HEK293 (cell line): ENCODE measurements around the gene SLC1A7.

Source experiments
- CTCF ChIA-PET: fragments of 350-600 bp; formaldehyde crosslinking; extraction: SDS; loops from one replicate; lab custom pipeline; 2021; ENCODE audit warnings: antibody characterized with exemption; lab: Yijun Ruan, JAX
- POLR2A ChIA-PET: fragments of 300-600 bp; formaldehyde crosslinking; extraction: SDS; loops from one replicate; lab custom pipeline; 2020; ENCODE audit warnings: antibody characterized with exemption, inconsistent platforms; lab: Yijun Ruan, JAX
- H3K27ac ChIP-seq: fragments of 200-500 bp; sonication (Bioruptor generic); 2 replicates; pipeline ENCODE4 v1.5.1; 2014; ENCODE audit warnings: low read depth, low read length, control low read depth, inconsistent platforms; ENCODE audit errors: extremely low read depth
- H3K36me3 ChIP-seq, 2 experiments: fragments of 200-500 bp in 1 of 2; sonication (Bioruptor generic) in 1 of 2; 1 replicate in 1 of 2; 2 replicates in 1 of 2; pipeline ENCODE4 v1.5.1; 2014 to 2017; ENCODE audit warnings: inconsistent platforms in 2 of 2, low read length in 2 of 2; ENCODE audit not compliant: control insufficient read depth in 2 of 2, insufficient read depth in 1 of 2
- H3K4me1 ChIP-seq: fragments of 200-500 bp; sonication (Bioruptor generic); 2 replicates; pipeline ENCODE4 v1.5.1; 2014; ENCODE audit warnings: mild to moderate bottlenecking, low read length, inconsistent platforms; ENCODE audit not compliant: control insufficient read depth, insufficient read depth
- H3K4me3 ChIP-seq: 2 replicates; pipeline ENCODE4 v1.5.1; 2011; ENCODE audit warnings: low read depth, mild to moderate bottlenecking, control low read depth, low read length, moderate library complexity
- H3K9me3 ChIP-seq: fragments of 200-500 bp; sonication (Bioruptor generic); 2 replicates; pipeline ENCODE4 v1.5.1; 2014; ENCODE audit warnings: low read depth, low read length, inconsistent platforms; ENCODE audit not compliant: control insufficient read depth, insufficient read depth
- HIC1 ChIP-seq: fragments of 450-650 bp; formaldehyde crosslinking; IDR thresholded peaks from 2 replicates; pipeline ENCODE4 v1.5.1; 2016; ENCODE audit warnings: missing biosample characterization, missing genetic modification characterization
- KLF16 ChIP-seq: fragments of 450-650 bp; formaldehyde crosslinking; IDR thresholded peaks from 2 replicates; pipeline ENCODE4 v1.5.1; 2017; ENCODE audit warnings: missing biosample characterization, missing genetic modification characterization
- PRDM4 ChIP-seq: fragments of 450-650 bp; formaldehyde crosslinking; IDR thresholded peaks from 2 replicates; pipeline ENCODE4 v1.5.1; 2017; ENCODE audit warnings: missing biosample characterization, missing genetic modification characterization
- PRDM6 ChIP-seq: fragments of 450-650 bp; formaldehyde crosslinking; IDR thresholded peaks from 2 replicates; pipeline ENCODE4 v1.5.1; 2017; ENCODE audit warnings: missing biosample characterization, missing genetic modification characterization
- RBAK ChIP-seq: fragments of 450-650 bp; formaldehyde crosslinking; IDR thresholded peaks from 2 replicates; pipeline ENCODE4 v1.5.1; 2016; ENCODE audit warnings: missing biosample characterization, missing genetic modification characterization
- TSHZ1 ChIP-seq: fragments of 450-650 bp; formaldehyde crosslinking; IDR thresholded peaks from 2 replicates; pipeline ENCODE4 v1.5.1; 2016; ENCODE audit warnings: missing biosample characterization, missing genetic modification characterization, borderline replicate concordance
- ZNF239 ChIP-seq: fragments of 450-650 bp; formaldehyde crosslinking; IDR thresholded peaks from 2 replicates; pipeline ENCODE4 v1.5.1; 2016; ENCODE audit warnings: missing biosample characterization, missing genetic modification characterization
- ZNF274 ChIP-seq, 2 experiments: fragments of 200-500 bp in 1 of 2; fragments of 450-650 bp in 1 of 2; sonication (Bioruptor generic) in 1 of 2; formaldehyde crosslinking in 1 of 2; IDR thresholded peaks; 2 replicates each; pipeline versions ENCODE4 v1.5.1 to v1.6.1; 2014 to 2016; ENCODE audit warnings: borderline replicate concordance in 1 of 2, inconsistent platforms in 1 of 2, low read length in 1 of 2, missing biosample characterization in 1 of 2, missing genetic modification characterization in 1 of 2
- ZNF341 ChIP-seq: fragments of 450-650 bp; formaldehyde crosslinking; IDR thresholded peaks from 2 replicates; pipeline ENCODE4; 2016; ENCODE audit warnings: low read depth, missing biosample characterization, missing genetic modification characterization
- ZNF433 ChIP-seq: fragments of 450-650 bp; formaldehyde crosslinking; IDR thresholded peaks from 2 replicates; pipeline ENCODE4 v1.5.1; 2016; ENCODE audit warnings: missing biosample characterization, missing genetic modification characterization, low read depth
- ZNF514 ChIP-seq: fragments of 450-650 bp; formaldehyde crosslinking; IDR thresholded peaks from 2 replicates; pipeline ENCODE4 v1.5.1; 2016; ENCODE audit warnings: missing biosample characterization, missing genetic modification characterization
- ZNF548 ChIP-seq: fragments of 450-650 bp; formaldehyde crosslinking; IDR thresholded peaks from 2 replicates; pipeline ENCODE4 v1.5.1; 2016; ENCODE audit warnings: missing biosample characterization, missing genetic modification characterization
- ZNF571 ChIP-seq: fragments of 450-650 bp; formaldehyde crosslinking; IDR thresholded peaks from 2 replicates; pipeline ENCODE4 v1.5.0; 2017; ENCODE audit warnings: missing biosample characterization, missing genetic modification characterization
- ZNF600 ChIP-seq: fragments of 450-650 bp; formaldehyde crosslinking; IDR thresholded peaks from 2 replicates; pipeline ENCODE4 v1.5.1; 2016; ENCODE audit warnings: missing biosample characterization, missing genetic modification characterization
- ZNF658 ChIP-seq: fragments of 450-650 bp; formaldehyde crosslinking; IDR thresholded peaks from 2 replicates; pipeline ENCODE4; 2016; ENCODE audit warnings: missing biosample characterization, missing genetic modification characterization
- ZNF843 ChIP-seq: fragments of 450-650 bp; formaldehyde crosslinking; IDR thresholded peaks from 2 replicates; pipeline ENCODE4 v1.5.1; 2016; ENCODE audit warnings: missing biosample characterization, missing genetic modification characterization
- ZSCAN5A ChIP-seq: fragments of 450-650 bp; formaldehyde crosslinking; IDR thresholded peaks from 2 replicates; pipeline ENCODE4 v1.5.1; 2016; ENCODE audit warnings: missing biosample characterization, missing genetic modification characterization
- TF ChIP-seq, protein P1 (sequence below): fragments of 450-650 bp; formaldehyde crosslinking; IDR thresholded peaks from 2 replicates; pipeline ENCODE4 v1.5.1; 2016; ENCODE audit warnings: missing biosample characterization, missing genetic modification characterization

Gene SLC1A7

DNA sequence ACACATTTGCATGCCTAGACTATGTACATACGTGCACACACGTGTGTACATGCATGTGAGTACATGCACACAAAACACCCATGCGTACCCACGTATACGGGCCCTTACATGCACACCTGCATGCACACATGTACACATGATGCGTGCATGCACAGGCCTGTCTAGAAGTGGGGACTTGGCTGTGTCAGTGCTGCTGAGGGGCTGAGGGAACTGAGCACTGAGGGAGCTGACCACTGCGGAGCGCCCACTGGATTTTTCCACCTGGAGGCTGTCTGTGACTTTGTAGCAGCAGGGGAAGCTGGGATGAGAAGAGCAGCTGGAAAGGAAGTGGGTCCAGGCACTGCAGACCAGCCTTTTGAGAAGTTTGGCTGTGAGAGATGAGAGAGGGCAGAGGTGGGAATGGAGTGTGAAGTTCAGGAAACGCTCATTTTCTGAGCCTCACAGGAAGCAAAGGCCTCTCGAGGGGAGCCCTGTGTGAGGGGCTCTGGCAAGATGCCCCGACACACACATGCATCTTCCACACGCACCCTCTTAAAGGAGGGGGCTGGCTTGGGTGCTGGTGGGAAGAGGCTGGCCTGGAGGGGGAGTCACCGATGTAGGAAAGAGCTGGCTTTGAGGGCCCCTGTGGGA is 59.5 kb downstream of the SLC1A7 start (continued):
- TF ChIP-seq HIC1 (tag by site-specific recombination): no peak
- TF ChIP-seq ZNF548: no peak

DNA sequence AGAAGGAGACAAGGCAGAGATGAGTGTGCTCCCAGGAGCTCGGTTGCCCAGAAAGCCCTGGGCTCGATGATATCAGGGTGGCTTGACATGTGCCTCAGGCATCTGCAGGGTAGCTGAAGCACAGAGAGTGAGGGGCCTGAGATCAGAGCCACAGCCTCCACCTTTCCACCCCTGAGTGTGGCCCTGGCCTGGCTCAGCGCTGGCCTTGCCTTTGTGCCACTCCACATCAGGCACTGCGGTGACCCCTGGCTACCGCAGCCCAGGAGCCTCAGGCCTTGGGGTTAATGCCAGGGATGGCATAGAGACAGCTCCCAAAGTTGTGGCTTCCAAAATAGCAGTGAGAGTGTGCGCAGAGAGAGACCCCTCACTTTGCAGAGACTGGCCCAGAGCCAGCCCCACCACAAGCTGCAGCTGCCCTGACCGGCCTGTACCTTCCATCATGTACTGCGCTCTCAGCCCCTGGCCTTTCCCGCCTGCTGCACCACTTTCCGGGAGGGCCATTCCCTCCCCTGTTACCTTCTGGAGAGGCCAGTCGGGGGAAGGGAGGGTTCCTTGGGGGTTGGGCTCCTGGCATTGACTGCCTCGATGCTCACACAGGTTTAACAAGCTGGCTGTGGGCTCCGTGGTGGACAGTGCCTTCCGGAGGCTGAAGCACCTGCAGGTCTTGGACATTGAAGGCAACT is 60.9 kb downstream of the SLC1A7 start:
- Histone ChIP-seq H3K36me3 (no peaks in the 10 kb centered on the region), H3K4me1 (no peaks in the 10 kb centered on the region), H3K4me3 (no peak overlapping the region), H3K27ac (no peak overlapping the region), H3K9me3 (no peaks in the 10 kb centered on the region)
- CTCF ChIA-PET: interaction anchor here (0.7 to 1.2 kb wide), 2 partner anchors 119 to 176 kb away, joined by 3 to 4 read pairs; no protein-coding TSS in a partner anchor
- POLR2A ChIA-PET: interaction anchor here (0.5 kb wide), 1 partner anchor 682 kb away, joined by 3 read pairs; no protein-coding TSS in a partner anchor
- TF ChIP-seq, protein P1, sequence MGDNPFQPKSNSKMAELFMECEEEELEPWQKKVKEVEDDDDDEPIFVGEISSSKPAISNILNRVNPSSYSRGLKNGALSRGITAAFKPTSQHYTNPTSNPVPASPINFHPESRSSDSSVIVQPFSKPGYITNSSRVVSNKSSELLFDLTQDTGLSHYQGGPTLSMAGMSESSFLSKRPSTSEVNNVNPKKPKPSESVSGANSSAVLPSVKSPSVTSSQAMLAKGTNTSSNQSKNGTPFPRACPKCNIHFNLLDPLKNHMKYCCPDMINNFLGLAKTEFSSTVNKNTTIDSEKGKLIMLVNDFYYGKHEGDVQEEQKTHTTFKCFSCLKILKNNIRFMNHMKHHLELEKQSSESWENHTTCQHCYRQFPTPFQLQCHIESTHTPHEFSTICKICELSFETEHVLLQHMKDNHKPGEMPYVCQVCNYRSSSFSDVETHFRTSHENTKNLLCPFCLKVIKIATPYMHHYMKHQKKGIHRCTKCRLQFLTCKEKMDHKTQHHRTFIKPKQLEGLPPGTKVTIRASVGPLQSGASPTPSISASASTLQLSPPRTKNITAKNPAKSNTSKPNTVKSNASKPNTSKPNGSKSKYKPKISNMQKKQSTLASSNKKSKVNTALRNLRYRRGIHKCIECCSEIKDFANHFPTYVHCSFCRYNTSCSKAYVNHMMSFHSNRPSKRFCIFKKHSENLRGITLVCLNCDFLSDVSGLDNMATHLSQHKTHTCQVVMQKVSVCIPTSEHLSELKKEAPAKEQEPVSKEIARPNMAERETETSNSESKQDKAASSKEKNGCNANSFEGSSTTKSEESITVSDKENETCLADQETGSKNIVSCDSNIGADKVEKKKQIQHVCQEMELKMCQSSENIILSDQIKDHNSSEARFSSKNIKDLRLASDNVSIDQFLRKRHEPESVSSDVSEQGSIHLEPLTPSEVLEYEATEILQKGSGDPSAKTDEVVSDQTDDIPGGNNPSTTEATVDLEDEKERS (tag by site-specific recombination): no peak
- TF ChIP-seq ZNF600 (tag by site-specific recombination): no peak
- TF ChIP-seq ZNF571 (tag by site-specific recombination): no peak
- TF ChIP-seq ZSCAN5A (tag by site-specific recombination): no peak
- TF ChIP-seq ZNF239: no peak
- no peak for TF ChIP-seq RBAK (tag by site-specific recombination)
- TF ChIP-seq ZNF274 (IDR thresholded peaks at IDR 0.05; ENCODE audit: low read length): no peak
- TF ChIP-seq ZNF274 (tag by site-specific recombination; IDR thresholded peaks at IDR 0.05; ENCODE audit: borderline replicate concordance): no peak
- no peak for TF ChIP-seq ZNF514 (tag by site-specific recombination)
- no peak for TF ChIP-seq ZNF843 (tag by site-specific recombination)
- TF ChIP-seq PRDM4: no peak
- TF ChIP-seq ZNF433: no peak
- TF ChIP-seq PRDM6 (tag by site-specific recombination): no peak
- TF ChIP-seq ZNF548: no peak
- TF ChIP-seq TSHZ1 (tag by site-specific recombination): no peak
- no peak for TF ChIP-seq ZNF658 (tag by site-specific recombination)
- TF ChIP-seq ZNF341: no peak
- TF ChIP-seq KLF16 (tag by site-specific recombination): no peak
